Caco-2 (cell line): ENCODE data around the gene C21orf58. TPM values are rescaled to one million over a fixed set of nuclear protein-coding genes. Genes with fewer than 3 reads are reported as not detected.

Experiments
- BruUV-seq: library from RNA; stranded (reverse); fragments of 400-500 nt; replicated peaks from 2 replicates; lab custom pipeline; 2021; lab: Mats Ljungman, UMichigan
- CTCF ChIA-PET: fragments of 300-600 bp; sonication (Branson Sonifier 250); formaldehyde crosslinking; loops from one replicate; lab custom pipeline; 2022; ENCODE audit warnings: antibody characterized with exemption; lab: Charles Lee
- POLR2A ChIA-PET: fragments of 300-600 bp; sonication (Branson Sonifier 250); formaldehyde crosslinking; loops from one replicate; lab custom pipeline; 2022; ENCODE audit warnings: antibody characterized with exemption; lab: Charles Lee
- DNase-seq, 2 experiments: peaks; one replicate each; pipeline versions ENCODE4 v3.0.0 to v3.0.0-alpha.2; 2020 to 2022
- H3K27me3 ChIP-seq: replicated peaks from 2 replicates; pipeline ENCODE4 v1.6.0; 2011; ENCODE audit warnings: low read length; ENCODE audit not compliant: control insufficient read depth, insufficient read depth
- H3K36me3 ChIP-seq: 2 replicates; pipeline ENCODE4 v1.5.1; 2011; ENCODE audit warnings: low read length; ENCODE audit not compliant: control insufficient read depth, insufficient read depth
- H3K4me1 ChIP-seq: fragments of 250-450 bp; sonication (Bioruptor Pico); 2 replicates; pipeline ENCODE4 v1.5.1; 2020; ENCODE audit warnings: mild to moderate bottlenecking
- H3K4me3 ChIP-seq: 2 replicates; pipeline ENCODE4 v1.5.1; 2011; ENCODE audit warnings: low read depth, mild to moderate bottlenecking, control low read depth, low read length
- H3K9me3 ChIP-seq: fragments of 250-450 bp; sonication (Bioruptor Pico); 2 replicates; pipeline ENCODE4 v1.5.1; 2020; ENCODE audit warnings: mild to moderate bottlenecking, moderate library complexity
- H3K27ac Mint-ChIP-seq: one replicate; pipeline ENCODE4 v1.8.0; 2022; ENCODE audit warnings: mixed read lengths; ENCODE audit not compliant: unreplicated experiment
- H3K27me3 Mint-ChIP-seq: one replicate; pipeline ENCODE4 v1.8.0; 2022; ENCODE audit warnings: mixed read lengths; ENCODE audit not compliant: insufficient read depth, unreplicated experiment
- H3K36me3 Mint-ChIP-seq: one replicate; pipeline ENCODE4 v1.8.0; 2022; ENCODE audit warnings: mild to moderate bottlenecking, mixed read lengths; ENCODE audit not compliant: insufficient read depth, unreplicated experiment
- H3K4me1 Mint-ChIP-seq: one replicate; pipeline ENCODE4 v1.8.0; 2022; ENCODE audit warnings: low read depth, mixed read lengths; ENCODE audit not compliant: unreplicated experiment
- H3K4me3 Mint-ChIP-seq: one replicate; pipeline ENCODE4 v1.8.0; 2022; ENCODE audit warnings: mild to moderate bottlenecking, moderate library complexity, mixed read lengths; ENCODE audit not compliant: unreplicated experiment
- H3K9me3 Mint-ChIP-seq: one replicate; pipeline ENCODE4 v1.8.0; 2022; ENCODE audit warnings: mixed read lengths; ENCODE audit not compliant: unreplicated experiment
- intact Hi-C: fragments of 100-400 bp; cut with micrococcal nuclease; formaldehyde crosslinking; loops from one replicate; pipeline ENCODE4 v1.10.0; 2022; ENCODE audit not compliant: unreplicated experiment
- total RNA-seq: library from RNA; stranded (reverse); gene quantifications from 2 replicates; pipeline ENCODE4 v1.2.3, GENCODE V29; 2022
- TF ChIP-seq, protein P1 (sequence below), 2 experiments: fragments of 200-600 bp in 1 of 2; IDR thresholded peaks; 1 replicate in 1 of 2; 2 replicates in 1 of 2; pipeline versions ENCODE4 v1.5.1 to v1.8.0; 2011 to 2022; ENCODE audit warnings: antibody characterized with exemption in 1 of 2, control low read depth in 1 of 2, inconsistent platforms in 1 of 2, low read depth in 1 of 2, low read length in 1 of 2, mild to moderate bottlenecking in 1 of 2, moderate library complexity in 1 of 2; ENCODE audit not compliant: insufficient read depth in 1 of 2, severe bottlenecking in 1 of 2, unreplicated experiment in 1 of 2

Gene C21orf58
- total RNA-seq, 1 experiment from 2014 or later, result 17.7 TPM

DNA sequence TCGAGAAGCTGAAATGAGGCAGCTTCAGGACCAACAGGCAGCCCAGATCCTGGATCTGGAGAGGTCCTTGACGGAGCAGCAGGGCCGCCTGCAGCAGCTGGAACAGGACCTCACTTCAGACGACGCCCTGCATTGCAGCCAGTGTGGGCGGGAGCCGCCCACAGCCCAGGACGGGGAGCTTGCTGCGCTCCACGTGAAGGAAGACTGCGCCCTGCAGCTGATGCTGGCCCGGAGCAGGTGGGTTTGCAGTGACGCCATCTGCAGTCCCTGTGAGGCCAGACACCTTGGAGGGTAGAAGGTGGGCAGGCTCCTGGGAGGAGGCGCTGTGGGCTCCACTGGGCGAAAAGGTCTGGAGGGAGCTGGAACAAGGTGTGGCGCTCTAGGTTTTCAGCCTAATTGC lies 40.0 kb upstream of the C21orf58 start:
- Mint-ChIP-seq H3K9me3 (no peaks in the 10 kb centered on the region), H3K27ac (no peak overlapping the region), H3K4me1 (no peaks in the 10 kb centered on the region), H3K27me3 (no peaks in the 10 kb centered on the region), H3K36me3 (peaks cover 74% of the 10 kb centered on the region), H3K4me3 (no peak overlapping the region)
- Histone ChIP-seq H3K9me3 (no peaks in the 10 kb centered on the region), H3K4me1 (no peaks in the 10 kb centered on the region), H3K4me3 (no peak overlapping the region), H3K36me3 (peaks cover 2% of the 10 kb centered on the region), H3K27me3 (no peaks in the 10 kb centered on the region)
- no peak for DNase-seq
- TF ChIP-seq, protein P1, sequence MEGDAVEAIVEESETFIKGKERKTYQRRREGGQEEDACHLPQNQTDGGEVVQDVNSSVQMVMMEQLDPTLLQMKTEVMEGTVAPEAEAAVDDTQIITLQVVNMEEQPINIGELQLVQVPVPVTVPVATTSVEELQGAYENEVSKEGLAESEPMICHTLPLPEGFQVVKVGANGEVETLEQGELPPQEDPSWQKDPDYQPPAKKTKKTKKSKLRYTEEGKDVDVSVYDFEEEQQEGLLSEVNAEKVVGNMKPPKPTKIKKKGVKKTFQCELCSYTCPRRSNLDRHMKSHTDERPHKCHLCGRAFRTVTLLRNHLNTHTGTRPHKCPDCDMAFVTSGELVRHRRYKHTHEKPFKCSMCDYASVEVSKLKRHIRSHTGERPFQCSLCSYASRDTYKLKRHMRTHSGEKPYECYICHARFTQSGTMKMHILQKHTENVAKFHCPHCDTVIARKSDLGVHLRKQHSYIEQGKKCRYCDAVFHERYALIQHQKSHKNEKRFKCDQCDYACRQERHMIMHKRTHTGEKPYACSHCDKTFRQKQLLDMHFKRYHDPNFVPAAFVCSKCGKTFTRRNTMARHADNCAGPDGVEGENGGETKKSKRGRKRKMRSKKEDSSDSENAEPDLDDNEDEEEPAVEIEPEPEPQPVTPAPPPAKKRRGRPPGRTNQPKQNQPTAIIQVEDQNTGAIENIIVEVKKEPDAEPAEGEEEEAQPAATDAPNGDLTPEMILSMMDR (IDR thresholded peaks at IDR 0.05; ENCODE audit: insufficient read depth in 1 of 2, low read depth in 1 of 2, low read length in 1 of 2, severe bottlenecking in 1 of 2, unreplicated experiment in 1 of 2), result no peak
- no TSS peak for BruUV-seq
- POLR2A ChIA-PET, result no interaction called here
- intact Hi-C loops, result no loop called here
- CTCF ChIA-PET, result no interaction called here

DNA sequence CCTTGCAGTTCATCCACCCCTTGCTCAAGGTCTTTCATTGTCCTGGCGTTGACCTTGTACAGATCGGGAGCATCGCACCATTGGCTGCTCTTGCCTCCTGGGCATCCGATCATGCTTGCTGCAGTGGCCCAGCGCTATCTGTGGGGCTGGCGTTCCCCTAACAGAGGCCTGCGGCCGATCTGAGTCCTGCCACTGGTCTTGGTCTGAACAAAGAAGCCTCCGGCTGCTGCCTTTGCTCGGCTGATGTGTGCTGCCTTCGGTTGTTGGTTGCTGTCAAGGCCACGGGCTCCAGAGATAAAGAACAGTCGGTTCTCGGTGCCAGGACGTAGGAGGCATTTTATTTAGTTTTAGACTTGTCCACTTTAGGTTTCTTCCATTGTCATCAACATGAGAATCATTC lies 39.3 kb upstream of the C21orf58 start:
- Histone ChIP-seq H3K36me3 (peaks cover 2% of the 10 kb centered on the region), H3K4me3 (no peak overlapping the region), H3K9me3 (no peaks in the 10 kb centered on the region), H3K27me3 (no peaks in the 10 kb centered on the region), H3K4me1 (no peaks in the 10 kb centered on the region)
- Mint-ChIP-seq H3K27ac (no peak overlapping the region), H3K4me1 (no peaks in the 10 kb centered on the region), H3K36me3 (peaks cover 73% of the 10 kb centered on the region), H3K4me3 (no peak overlapping the region), H3K9me3 (no peaks in the 10 kb centered on the region), H3K27me3 (no peaks in the 10 kb centered on the region)
- ChIA-PET CTCF (no interaction called here), POLR2A (no interaction called here)
- DNase-seq, result no peak
- BruUV-seq, result no TSS peak
- TF ChIP-seq, protein P1 (IDR thresholded peaks at IDR 0.05; ENCODE audit: insufficient read depth in 1 of 2, low read depth in 1 of 2, low read length in 1 of 2, severe bottlenecking in 1 of 2, unreplicated experiment in 1 of 2), result no peak
- intact Hi-C loops, result no loop called here

DNA sequence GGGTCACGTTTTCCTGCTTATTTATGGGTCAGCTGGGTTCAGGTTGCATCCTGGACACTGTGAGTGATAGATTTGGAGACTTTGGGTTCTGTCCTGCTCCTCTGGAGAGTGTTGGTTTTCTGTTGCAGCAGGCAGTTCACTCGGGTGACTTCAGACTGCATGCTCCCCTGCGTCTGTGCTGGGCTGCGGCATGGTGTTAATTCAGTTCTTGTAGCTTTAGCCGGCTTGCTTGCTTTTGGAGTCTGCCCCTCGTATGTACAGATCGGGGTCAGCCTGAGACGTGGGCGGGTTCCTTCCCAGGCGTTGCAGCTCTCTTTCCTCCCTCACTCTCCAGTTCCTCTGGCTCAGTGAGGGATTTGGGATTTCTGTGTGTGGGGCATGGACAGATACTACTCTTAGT lies 38.3 kb upstream of the C21orf58 start:
- no TSS peak for BruUV-seq
- H3K27me3 ChIP-seq, result no peaks in the 10 kb centered on the region
- no peak for DNase-seq
- no peaks in the 10 kb centered on the region for H3K27me3 Mint-ChIP-seq
- H3K36me3 Mint-ChIP-seq, result peaks cover 79% of the 10 kb centered on the region
- H3K36me3 ChIP-seq, result peaks cover 2% of the 10 kb centered on the region; the same call in 1 of the 2 replicates
- ChIA-PET CTCF (no interaction called here), POLR2A (no interaction called here)
- TF ChIP-seq, protein P1 (IDR thresholded peaks at IDR 0.05; ENCODE audit: insufficient read depth in 1 of 2, low read depth in 1 of 2, low read length in 1 of 2, severe bottlenecking in 1 of 2, unreplicated experiment in 1 of 2), result no peak
- H3K4me3 ChIP-seq, result no peak overlapping the region
- intact Hi-C loops, result no loop called here
- H3K9me3 Mint-ChIP-seq, result no peaks in the 10 kb centered on the region
- H3K4me3 Mint-ChIP-seq, result no peak overlapping the region
- H3K27ac Mint-ChIP-seq, result no peak overlapping the region
- no peaks in the 10 kb centered on the region for H3K9me3 ChIP-seq
- no peaks in the 10 kb centered on the region for H3K4me1 Mint-ChIP-seq
- no peaks in the 10 kb centered on the region for H3K4me1 ChIP-seq
